ENCODE measurements around the gene ADAMTS9. TPM values are rescaled to one million over a fixed set of nuclear protein-coding genes. Genes with fewer than 3 reads are reported as not detected.

ADAMTS9 gene
- total and polyA plus RNA-seq, 4 donors: 7.0 to 212 (median 91.2) TPM

DNA sequence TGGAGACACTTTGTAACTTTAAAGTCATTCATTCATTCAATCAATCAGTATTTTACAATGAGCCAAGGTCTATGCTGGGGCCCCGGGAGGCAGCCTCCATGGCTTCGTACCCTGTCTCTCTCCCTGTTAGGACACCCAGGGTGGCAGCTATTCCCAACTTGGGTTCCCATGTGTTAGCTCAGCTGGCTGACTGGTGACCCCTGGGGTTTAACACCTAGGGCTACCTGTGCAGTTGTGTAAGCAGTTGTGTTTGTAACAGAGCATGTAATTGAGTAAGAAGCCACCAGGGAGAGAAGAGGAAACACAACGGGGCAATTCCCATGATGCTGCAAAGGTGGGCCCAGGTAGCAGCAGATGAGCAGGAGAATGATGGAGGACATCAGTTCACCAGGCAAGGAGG lies 132.4 kb downstream of the ADAMTS9 start:
- H3K27me3 ChIP-seq (ENCODE audit: control insufficient read depth in 1 of 2, insufficient read depth in 2 of 2, low read length in 1 of 2): no peaks in the 10 kb centered on the region
- peaks cover 0 to 9% of the 10 kb centered on the region in 2 donors for H3K36me3 ChIP-seq (ENCODE audit: control insufficient read depth in 1 of 2, insufficient read depth in 2 of 2, low read length in 1 of 2)
- H3K4me3 ChIP-seq (ENCODE audit: low read length in 2 of 2): no peak overlapping the region
- no peaks in the 10 kb centered on the region for H3K4me1 ChIP-seq (ENCODE audit: control insufficient read depth in 1 of 2, insufficient read depth in 2 of 2, low read length in 2 of 2)
- DNase-seq: no peak
- H3K27ac ChIP-seq (ENCODE audit: low read depth in 1 of 2, low read length in 2 of 2): no peak overlapping the region
- WGBS, 2 donors: 94 to 97% methylated on average over 3 of the region's 3 CpGs
- intact Hi-C loops (cut with DNase I): no loop called here
- no peak for ATAC-seq (ENCODE audit: low FRiP score)
- no peaks in the 10 kb centered on the region for H3K9me3 ChIP-seq (ENCODE audit: control insufficient read depth, low read length)

DNA sequence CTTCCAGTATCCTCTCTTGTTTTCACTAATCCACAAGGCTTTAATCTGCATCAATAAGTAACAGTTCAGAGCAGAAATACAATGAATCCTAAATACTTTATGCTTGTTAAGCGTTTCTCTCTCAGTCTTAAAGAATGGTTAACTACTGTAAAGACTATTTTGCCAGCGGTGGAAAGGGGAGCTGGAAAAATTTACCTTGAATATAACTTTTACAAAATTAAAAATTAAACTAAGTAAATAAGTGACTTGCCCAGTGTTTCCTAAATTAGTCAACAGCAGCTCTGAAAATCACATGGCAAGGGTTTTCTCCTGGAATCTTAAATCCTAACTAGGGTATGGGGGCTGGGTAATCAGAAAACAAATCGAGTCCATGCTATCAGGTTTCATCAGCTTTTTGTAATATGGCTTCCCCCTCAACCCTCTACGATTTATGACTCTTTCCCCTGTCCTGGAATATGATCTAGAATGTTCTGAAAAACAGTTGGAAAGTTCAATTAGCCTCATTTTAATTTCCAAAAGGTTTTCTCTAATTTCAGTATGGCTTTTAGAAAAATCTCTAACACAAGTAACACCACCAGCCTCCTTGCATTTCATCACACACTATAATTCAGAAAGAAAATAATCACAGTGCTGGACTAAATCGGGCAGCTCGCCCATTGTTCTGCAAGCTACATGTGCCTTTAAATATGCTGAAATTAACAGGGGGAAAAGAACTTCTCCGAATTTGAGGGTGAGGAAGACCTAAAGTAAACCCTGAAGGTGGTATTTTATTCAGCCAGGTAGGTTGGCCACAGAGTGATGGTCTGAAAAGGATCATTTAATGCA lies 133.5 kb downstream of the ADAMTS9 start:
- DNase-seq (no peak), ATAC-seq (ENCODE audit: low FRiP score) (no peak)
- intact Hi-C loops (cut with DNase I): no loop called here

DNA sequence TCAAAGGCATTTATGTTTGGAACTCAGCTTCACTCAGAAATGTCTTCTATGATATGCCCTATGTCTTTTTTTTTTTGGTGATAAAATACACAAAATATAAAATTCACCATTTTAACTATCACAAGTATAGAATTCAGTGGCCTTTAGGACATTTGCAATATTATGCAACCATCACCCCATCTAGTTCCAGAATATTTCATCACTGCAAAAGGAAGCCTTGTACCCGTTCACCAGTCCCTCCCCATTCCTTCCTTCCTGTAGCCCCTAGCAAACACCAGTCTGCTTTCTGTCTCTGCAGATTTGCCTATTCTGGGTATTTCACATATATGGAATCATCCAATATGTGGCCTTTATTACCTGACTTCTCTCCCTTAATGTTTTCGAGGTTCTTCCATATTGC lies 134.8 kb downstream of the ADAMTS9 start:
- intact Hi-C loops (cut with DNase I): no loop called here
- Histone ChIP-seq H3K27me3 (ENCODE audit: control insufficient read depth in 1 of 2, insufficient read depth in 2 of 2, low read length in 1 of 2) (no peaks in the 10 kb centered on the region), H3K9me3 (ENCODE audit: control insufficient read depth, low read length) (no peaks in the 10 kb centered on the region), H3K4me1 (ENCODE audit: control insufficient read depth in 1 of 2, insufficient read depth in 2 of 2, low read length in 2 of 2) (no peaks in the 10 kb centered on the region), H3K36me3 (ENCODE audit: control insufficient read depth in 1 of 2, insufficient read depth in 2 of 2, low read length in 1 of 2) (peaks cover 0 to 3% of the 10 kb centered on the region in 2 donors), H3K4me3 (ENCODE audit: low read length in 2 of 2) (no peak overlapping the region), H3K27ac (ENCODE audit: low read depth in 1 of 2, low read length in 2 of 2) (peak overlapping the region in 1 of 2 donors; percentile 3)
- DNase-seq (no peak), ATAC-seq (ENCODE audit: low FRiP score) (no peak)
- WGBS, 2 donors: 96% methylated on average over 2 of the region's 2 CpGs

More for the DNA sequence above, 133.5 kb downstream of the ADAMTS9 start:
- H3K9me3 ChIP-seq (ENCODE audit: control insufficient read depth, low read length): no peaks in the 10 kb centered on the region
- 49 to 76% methylated on average over 7 of the region's 7 CpGs for WGBS, 2 donors
- H3K27me3 ChIP-seq (ENCODE audit: control insufficient read depth in 1 of 2, insufficient read depth in 2 of 2, low read length in 1 of 2): no peaks in the 10 kb centered on the region
- no peak overlapping the region for H3K27ac ChIP-seq (ENCODE audit: low read depth in 1 of 2, low read length in 2 of 2)
- H3K4me3 ChIP-seq (ENCODE audit: low read length in 2 of 2): no peak overlapping the region
- H3K4me1 ChIP-seq (ENCODE audit: control insufficient read depth in 1 of 2, insufficient read depth in 2 of 2, low read length in 2 of 2): no peaks in the 10 kb centered on the region
- peaks cover 0 to 6% of the 10 kb centered on the region in 2 donors for H3K36me3 ChIP-seq (ENCODE audit: control insufficient read depth in 1 of 2, insufficient read depth in 2 of 2, low read length in 1 of 2)

DNA sequence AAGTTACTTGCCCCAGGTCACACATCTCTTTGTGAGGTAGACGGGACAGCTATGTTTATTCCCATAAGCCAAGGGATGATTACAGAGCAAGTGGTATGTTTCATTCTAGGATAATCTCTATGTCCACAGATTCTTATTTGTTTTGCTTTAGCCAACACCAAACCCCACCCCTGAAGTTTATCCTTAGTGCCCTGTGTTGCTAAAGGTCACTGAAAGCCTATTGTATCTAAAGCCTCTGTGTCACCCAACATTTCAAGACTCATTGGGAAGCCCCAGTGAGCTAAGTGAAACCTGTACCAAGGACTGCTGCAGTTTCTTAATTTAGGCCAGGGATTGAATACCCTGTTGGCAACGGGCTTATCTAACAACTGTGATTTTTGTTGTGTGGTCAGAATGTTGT lies 135.6 kb downstream of the ADAMTS9 start:
- no peaks in the 10 kb centered on the region for H3K9me3 ChIP-seq (ENCODE audit: control insufficient read depth, low read length)
- ATAC-seq (ENCODE audit: low FRiP score) (no peak), DNase-seq (no peak)
- 78 to 82% methylated on average over 2 of the region's 2 CpGs for WGBS, 2 donors
- H3K27ac ChIP-seq (ENCODE audit: low read depth in 1 of 2, low read length in 2 of 2): no peak overlapping the region
- peaks cover 0 to 3% of the 10 kb centered on the region in 2 donors for H3K36me3 ChIP-seq (ENCODE audit: control insufficient read depth in 1 of 2, insufficient read depth in 2 of 2, low read length in 1 of 2)
- no peak overlapping the region for H3K4me3 ChIP-seq (ENCODE audit: low read length in 2 of 2)
- intact Hi-C loops (cut with DNase I): no loop called here
- H3K4me1 ChIP-seq (ENCODE audit: control insufficient read depth in 1 of 2, insufficient read depth in 2 of 2, low read length in 2 of 2): no peaks in the 10 kb centered on the region
- H3K27me3 ChIP-seq (ENCODE audit: control insufficient read depth in 1 of 2, insufficient read depth in 2 of 2, low read length in 1 of 2): no peaks in the 10 kb centered on the region

DNA sequence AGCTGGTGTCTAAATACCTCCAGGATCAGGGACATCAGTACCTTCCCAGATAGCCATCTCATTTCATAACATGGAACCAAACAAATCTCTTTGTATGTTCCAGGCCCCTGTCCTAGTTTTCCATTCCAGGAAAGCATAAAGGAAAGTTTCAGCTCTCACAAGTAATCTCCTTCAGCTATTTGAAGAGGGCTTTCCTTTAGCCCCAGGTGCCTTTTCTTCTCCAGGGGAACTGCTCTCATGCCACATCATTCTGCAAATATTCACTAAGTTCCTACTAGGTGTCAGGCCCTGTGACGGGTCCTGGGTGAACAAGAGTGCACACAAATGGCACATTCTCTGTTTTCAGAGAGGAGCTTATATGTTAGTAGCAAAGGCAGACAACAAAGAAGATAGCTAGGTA lies 136.1 kb downstream of the ADAMTS9 start:
- H3K4me1 ChIP-seq (ENCODE audit: control insufficient read depth in 1 of 2, insufficient read depth in 2 of 2, low read length in 2 of 2): no peaks in the 10 kb centered on the region
- whole genome bisulfite sequencing, 2 donors: 92 to 95% methylated on average over 1 of the region's 1 CpG
- ATAC-seq (ENCODE audit: low FRiP score) (no peak), DNase-seq (no peak)
- no peaks in the 10 kb centered on the region for H3K9me3 ChIP-seq (ENCODE audit: control insufficient read depth, low read length)
- peaks cover 0 to 3% of the 10 kb centered on the region in 2 donors for H3K36me3 ChIP-seq (ENCODE audit: control insufficient read depth in 1 of 2, insufficient read depth in 2 of 2, low read length in 1 of 2)
- H3K27ac ChIP-seq (ENCODE audit: low read depth in 1 of 2, low read length in 2 of 2): no peak overlapping the region
- no peak overlapping the region for H3K4me3 ChIP-seq (ENCODE audit: low read length in 2 of 2)
- H3K27me3 ChIP-seq (ENCODE audit: control insufficient read depth in 1 of 2, insufficient read depth in 2 of 2, low read length in 1 of 2): no peaks in the 10 kb centered on the region
- intact Hi-C loops (cut with DNase I): no loop called here

DNA sequence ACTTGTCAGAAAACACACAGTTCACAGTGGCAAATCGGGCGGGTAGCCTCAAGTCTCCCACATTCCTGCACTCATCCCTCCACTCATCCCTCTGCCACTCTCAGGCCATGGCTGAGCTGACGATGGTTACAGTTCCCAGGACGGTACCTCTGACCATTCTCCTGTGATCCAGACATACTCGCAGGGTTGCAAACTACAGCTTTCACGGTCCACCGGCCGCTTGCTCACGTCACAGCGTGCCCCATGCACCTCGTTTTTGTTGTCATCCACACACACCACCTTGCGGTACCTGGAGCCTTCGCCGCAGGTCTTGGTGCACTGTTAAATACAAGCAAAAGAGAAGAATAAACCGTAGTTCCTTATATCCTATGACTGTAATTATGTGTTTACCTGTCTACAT lies 137.1 kb downstream of the ADAMTS9 start:
- H3K36me3 ChIP-seq (ENCODE audit: control insufficient read depth in 1 of 2, insufficient read depth in 2 of 2, low read length in 1 of 2): peaks cover 0 to 3% of the 10 kb centered on the region in 2 donors

DNA sequence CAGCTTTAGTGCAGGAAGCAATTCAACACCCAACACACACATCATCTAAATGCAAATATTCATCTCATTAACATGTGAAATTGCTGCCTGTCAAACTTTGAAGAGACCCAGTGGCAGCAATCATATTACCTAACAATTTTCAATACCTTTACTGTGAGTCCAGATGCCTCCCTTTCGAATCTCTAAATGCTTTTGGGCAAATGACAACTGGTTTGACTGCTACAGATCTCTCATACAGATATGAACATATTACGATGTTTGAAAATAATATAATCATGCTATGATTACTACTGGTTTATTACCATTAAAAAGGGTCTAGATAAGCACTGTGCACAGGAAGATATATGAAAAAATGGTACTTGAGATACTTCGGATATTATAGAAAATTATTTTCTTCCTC lies 137.9 kb downstream of the ADAMTS9 start:
- no peaks in the 10 kb centered on the region for H3K4me1 ChIP-seq (ENCODE audit: control insufficient read depth in 1 of 2, insufficient read depth in 2 of 2, low read length in 2 of 2)
- ATAC-seq (ENCODE audit: low FRiP score): no peak
- WGBS, 2 donors: 96% methylated on average over 3 of the region's 3 CpGs
- no peak overlapping the region for H3K27ac ChIP-seq (ENCODE audit: low read depth in 1 of 2, low read length in 2 of 2)
- H3K36me3 ChIP-seq (ENCODE audit: control insufficient read depth in 1 of 2, insufficient read depth in 2 of 2, low read length in 1 of 2): peaks cover 0 to 3% of the 10 kb centered on the region in 2 donors
- no peak overlapping the region for H3K4me3 ChIP-seq (ENCODE audit: low read length in 2 of 2)
- H3K27me3 ChIP-seq (ENCODE audit: control insufficient read depth in 1 of 2, insufficient read depth in 2 of 2, low read length in 1 of 2): no peaks in the 10 kb centered on the region
- no peaks in the 10 kb centered on the region for H3K9me3 ChIP-seq (ENCODE audit: control insufficient read depth, low read length)
- no peak for DNase-seq
- intact Hi-C loops (cut with DNase I): no loop called here

More for the DNA sequence above, 137.1 kb downstream of the ADAMTS9 start:
- WGBS, 2 donors: 96 to 98% methylated on average over 15 of the region's 15 CpGs
- intact Hi-C loops (cut with DNase I): no loop called here
- Histone ChIP-seq H3K9me3 (ENCODE audit: control insufficient read depth, low read length) (no peaks in the 10 kb centered on the region), H3K4me1 (ENCODE audit: control insufficient read depth in 1 of 2, insufficient read depth in 2 of 2, low read length in 2 of 2) (no peaks in the 10 kb centered on the region), H3K27ac (ENCODE audit: low read depth in 1 of 2, low read length in 2 of 2) (no peak overlapping the region), H3K27me3 (ENCODE audit: control insufficient read depth in 1 of 2, insufficient read depth in 2 of 2, low read length in 1 of 2) (no peaks in the 10 kb centered on the region), H3K4me3 (ENCODE audit: low read length in 2 of 2) (no peak overlapping the region)
- DNase-seq: no peak
- no peak for ATAC-seq (ENCODE audit: low FRiP score)

DNA sequence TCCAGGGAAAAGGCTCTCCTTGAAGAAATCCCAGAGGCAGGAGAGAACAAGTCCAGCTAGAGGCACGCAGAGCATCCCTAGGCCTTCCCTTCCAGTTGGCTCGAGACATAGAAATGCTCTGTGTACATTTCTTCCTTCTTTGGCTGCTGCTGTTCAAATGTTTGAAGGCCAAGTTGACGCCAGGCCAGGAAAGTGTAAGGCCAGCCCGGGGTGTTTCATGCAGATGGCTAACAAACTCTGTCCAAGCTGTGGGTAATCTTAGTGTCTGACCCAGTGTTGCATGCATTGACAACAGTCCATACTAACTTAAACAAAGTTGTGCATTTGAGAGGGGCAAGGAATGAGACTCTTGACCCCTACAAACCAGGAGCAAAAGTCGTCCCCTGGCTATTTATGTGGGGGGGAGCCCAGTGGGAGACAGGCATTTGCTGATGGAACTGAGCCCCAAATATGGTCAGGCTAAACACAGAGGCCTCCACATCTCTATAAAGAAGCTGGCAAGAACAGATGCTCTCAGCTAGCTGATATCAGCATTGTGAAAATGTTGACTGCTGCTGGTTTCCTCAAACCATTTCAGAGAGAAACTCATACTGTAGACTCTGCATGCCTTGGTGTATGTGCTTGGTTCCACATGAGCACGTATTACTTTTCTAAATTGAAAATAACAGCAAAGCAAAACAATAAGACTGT lies 139.5 kb downstream of the ADAMTS9 start:
- ATAC-seq (ENCODE audit: low FRiP score): peak; percentile 88
- DNase-seq: peak; percentile 77 to 78
- H3K9me3 ChIP-seq (ENCODE audit: control insufficient read depth, low read length): no peaks in the 10 kb centered on the region
- WGBS, 2 donors: 0 to 6% methylated on average over 6 of the region's 6 CpGs
- H3K27me3 ChIP-seq (ENCODE audit: control insufficient read depth in 1 of 2, insufficient read depth in 2 of 2, low read length in 1 of 2): no peaks in the 10 kb centered on the region
- no peak overlapping the region for H3K4me3 ChIP-seq (ENCODE audit: low read length in 2 of 2)
- peaks cover 0 to 3% of the 10 kb centered on the region in 2 donors for H3K36me3 ChIP-seq (ENCODE audit: control insufficient read depth in 1 of 2, insufficient read depth in 2 of 2, low read length in 1 of 2)
- peak overlapping the region in 1 of 2 donors; percentile 78 for H3K27ac ChIP-seq (ENCODE audit: low read depth in 1 of 2, low read length in 2 of 2)
- H3K4me1 ChIP-seq (ENCODE audit: control insufficient read depth in 1 of 2, insufficient read depth in 2 of 2, low read length in 2 of 2): no peaks in the 10 kb centered on the region
- intact Hi-C loops (cut with DNase I): no loop called here

DNA sequence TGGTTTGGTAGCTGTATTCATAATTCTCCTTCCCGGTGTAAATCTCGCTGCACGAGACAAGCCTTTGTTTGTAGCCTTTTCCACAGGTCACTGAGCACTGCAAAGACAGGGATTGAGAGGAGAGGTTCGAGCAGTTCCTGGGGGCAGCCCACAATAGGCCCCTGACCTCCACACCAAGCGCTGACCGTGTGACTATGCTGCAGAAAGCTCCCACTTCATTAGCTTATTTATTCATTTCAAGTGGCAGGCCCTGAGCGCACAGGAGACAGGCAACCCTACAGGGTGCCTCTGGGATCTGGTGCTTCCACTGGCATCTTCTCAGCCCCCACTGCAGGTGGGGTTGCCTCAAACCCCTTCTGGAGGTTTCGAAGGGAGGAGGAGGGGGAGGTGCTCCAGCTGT lies 140.9 kb downstream of the ADAMTS9 start:
- no peak for ATAC-seq (ENCODE audit: low FRiP score)
- intact Hi-C loops (cut with DNase I): no loop called here
- no peaks in the 10 kb centered on the region for H3K27me3 ChIP-seq (ENCODE audit: control insufficient read depth in 1 of 2, insufficient read depth in 2 of 2, low read length in 1 of 2)
- no peak overlapping the region for H3K27ac ChIP-seq (ENCODE audit: low read depth in 1 of 2, low read length in 2 of 2)
- DNase-seq: no peak
- no peaks in the 10 kb centered on the region for H3K9me3 ChIP-seq (ENCODE audit: control insufficient read depth, low read length)
- H3K36me3 ChIP-seq (ENCODE audit: control insufficient read depth in 1 of 2, insufficient read depth in 2 of 2, low read length in 1 of 2): peaks cover 0 to 2% of the 10 kb centered on the region in 2 donors
- H3K4me3 ChIP-seq (ENCODE audit: low read length in 2 of 2): no peak overlapping the region
- WGBS, 2 donors: 93 to 96% methylated on average over 8 of the region's 8 CpGs
- no peaks in the 10 kb centered on the region for H3K4me1 ChIP-seq (ENCODE audit: control insufficient read depth in 1 of 2, insufficient read depth in 2 of 2, low read length in 2 of 2)
